Measurements from ENCODE around the gene KCNIP1.

The KCNIP1 gene

DNA sequence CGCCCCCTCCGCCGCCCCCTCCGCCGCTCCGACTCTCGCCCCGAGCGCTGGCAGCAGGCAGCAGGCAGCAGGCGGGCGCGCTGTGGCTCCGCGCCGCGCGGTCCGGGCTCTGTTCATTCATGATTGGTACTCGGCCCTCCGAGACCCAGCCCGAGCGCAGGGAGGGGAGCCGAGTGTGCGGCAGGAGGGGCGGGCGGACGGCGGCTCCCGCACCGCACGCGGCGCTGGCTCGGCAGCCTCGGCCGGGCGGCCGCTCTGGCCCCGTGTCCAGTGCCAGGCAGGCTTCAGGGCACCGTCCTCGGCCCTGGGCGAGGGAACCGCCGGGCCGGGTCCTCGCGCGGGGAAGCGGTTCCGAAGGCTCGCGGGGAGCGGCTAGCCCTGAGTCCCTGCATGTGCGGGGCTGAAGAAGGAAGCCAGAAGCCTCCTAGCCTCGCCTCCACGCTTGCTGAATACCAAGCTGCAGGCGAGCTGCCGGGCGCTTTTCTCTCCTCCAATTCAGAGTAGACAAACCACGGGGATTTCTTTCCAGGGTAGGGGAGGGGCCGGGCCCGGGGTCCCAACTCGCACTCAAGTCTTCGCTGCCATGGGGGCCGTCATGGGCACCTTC is at the start of gene KCNIP1:
KCNIP1 (plus strand) TSS at position 31 of the 607 bp plus-strand sequence.
- DNase-seq = no peak

DNA sequence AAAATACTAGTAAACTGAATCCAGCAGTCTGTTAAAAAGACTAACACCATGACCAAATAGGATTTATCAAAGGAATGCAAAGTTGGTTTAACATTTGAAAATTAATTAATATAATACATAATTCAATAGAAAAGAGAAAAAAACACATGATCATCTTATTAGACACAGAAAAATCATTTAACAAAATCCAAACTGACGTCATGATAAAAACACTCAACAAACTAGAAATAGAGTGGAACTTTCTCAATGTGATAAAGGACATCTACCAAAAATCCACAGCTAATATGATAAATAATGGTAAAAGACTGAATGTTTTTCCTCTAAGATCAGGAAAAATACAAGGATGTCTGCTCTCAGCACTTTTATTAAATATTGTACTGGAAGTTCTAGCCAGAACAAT is 40.4 kb upstream of the KCNIP1 start:
- no peak for DNase-seq

DNA sequence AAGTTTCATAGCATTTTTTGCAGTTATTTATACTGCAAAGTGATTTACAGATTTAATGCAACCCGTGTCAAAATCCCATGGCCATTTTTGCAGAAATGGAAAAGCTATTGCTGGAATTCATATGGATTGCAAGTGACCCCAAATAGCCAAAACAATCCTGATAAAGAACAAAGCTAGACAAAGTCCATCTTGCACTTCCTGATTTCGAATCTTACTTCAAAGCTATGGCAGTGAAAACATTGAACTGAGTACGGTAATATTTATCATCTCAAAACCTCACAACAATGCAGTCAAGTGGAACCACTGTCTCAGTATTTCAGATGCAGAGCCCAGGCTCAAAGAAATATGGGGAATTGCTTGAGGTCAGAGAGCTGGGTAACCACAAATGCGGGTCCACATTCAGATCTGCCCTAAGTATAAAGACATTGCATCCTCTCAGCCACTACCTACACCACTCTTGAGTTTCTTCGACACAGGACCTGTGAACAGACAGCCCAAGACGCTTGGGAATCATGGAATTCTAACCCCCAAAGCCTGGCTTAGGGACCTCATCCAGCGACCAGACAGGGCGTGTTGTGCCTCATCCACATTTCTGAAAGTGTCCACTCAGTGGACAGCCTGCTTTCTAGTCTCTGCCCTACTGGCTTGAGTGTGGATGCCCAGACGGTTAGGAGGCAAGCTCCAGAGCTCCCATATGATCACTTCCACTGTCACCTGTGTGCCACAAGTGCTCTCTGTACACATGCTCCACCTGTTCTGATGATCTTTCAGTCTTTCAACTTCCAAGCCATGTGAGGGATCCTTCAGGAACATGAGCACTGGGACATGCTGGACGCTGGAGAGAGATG is 39.3 kb upstream of the KCNIP1 start:
- DNase-seq = no peak

GRCh38 chr5:170466553-170466952 is 37.3 kb upstream of the KCNIP1 start:
- DNase-seq = no peak

GRCh38 chr5:170466988-170467707 is 36.7 kb upstream of the KCNIP1 start:
- no peak for DNase-seq

DNA sequence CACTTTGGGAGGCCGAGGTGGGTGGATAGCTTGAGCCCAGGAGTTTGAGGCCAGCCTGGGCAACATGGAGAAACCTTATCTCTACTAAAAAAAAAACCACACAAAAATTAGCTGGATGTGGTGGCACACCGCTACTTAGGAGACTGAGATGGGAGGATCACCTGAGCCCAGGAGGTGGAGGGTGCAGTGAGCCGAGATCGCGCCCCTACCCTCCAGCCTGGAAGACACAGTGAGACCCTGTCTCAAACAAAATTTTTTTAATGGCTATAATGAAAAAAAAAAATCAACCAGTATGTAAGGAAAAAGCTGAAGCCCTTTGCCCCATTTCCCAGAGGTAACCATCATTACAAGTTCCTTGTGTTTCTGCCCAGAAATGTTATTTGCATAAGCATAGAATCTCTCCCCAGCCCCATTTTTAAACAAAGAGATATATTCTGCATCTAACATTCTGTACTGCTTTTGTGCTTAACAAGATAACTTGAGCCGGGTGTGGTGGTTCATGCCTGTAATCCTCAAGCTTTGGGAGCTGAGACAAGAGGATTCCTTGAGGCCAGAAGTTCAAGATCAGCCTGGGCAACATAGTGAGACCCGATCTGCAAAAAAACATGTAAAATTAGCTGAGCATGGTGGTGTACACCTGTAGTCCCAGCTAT is 35.1 kb upstream of the KCNIP1 start:
- DNase-seq = no peak

- DNase-seq = no peak
Observed at GRCh38 chr5:170469414-170469813, 34.4 kb upstream of the KCNIP1 start.

DNA sequence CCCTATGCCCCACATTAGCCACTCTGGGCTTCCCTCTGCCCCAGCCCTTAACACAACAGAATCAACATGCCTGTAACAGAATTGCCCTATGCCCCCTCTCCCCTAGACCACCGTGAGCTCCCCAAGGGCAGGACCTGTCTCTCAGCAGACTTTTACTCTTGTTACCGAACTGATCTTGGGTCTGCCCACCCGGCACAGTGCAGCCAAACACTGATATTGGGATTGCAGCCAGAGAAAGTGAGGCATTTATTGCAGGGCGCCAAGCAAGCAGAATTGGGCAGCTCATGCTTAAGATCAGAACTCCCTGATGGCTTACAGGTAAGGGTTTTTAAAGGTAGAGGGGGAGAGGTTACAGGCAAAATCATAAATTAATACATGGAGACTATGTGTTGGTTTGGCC is 33.5 kb upstream of the KCNIP1 start:
- DNase-seq = no peak

DNA sequence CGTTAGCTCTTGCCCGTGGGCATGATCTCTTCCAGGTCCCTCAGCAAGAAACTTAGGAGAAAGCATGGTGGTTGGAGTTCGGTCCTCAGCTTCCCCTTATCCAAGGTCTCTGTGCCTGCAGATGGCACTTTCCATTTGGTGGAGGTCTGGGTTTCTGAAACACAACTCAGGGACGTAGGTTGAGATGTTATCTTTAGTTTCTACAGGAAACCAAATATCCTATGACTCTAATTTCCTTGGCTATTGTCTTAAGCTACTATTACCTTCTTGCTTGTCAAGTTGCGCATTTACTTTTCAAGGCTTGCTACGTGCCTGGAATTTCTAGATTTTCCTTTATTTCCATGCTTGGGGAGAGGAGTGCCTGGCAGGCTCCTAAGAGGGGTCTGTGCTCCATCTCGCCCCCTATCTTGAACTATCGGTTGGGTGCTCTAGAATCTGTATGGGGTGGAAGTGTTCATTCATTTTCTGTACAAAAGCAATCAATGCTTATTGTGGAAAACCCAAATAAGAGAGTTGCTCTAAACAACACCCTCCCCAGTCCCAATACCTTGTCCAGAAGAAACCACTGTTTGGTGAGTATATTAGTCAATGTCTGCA is 32.9 kb upstream of the KCNIP1 start:
- no peak for DNase-seq

DNA sequence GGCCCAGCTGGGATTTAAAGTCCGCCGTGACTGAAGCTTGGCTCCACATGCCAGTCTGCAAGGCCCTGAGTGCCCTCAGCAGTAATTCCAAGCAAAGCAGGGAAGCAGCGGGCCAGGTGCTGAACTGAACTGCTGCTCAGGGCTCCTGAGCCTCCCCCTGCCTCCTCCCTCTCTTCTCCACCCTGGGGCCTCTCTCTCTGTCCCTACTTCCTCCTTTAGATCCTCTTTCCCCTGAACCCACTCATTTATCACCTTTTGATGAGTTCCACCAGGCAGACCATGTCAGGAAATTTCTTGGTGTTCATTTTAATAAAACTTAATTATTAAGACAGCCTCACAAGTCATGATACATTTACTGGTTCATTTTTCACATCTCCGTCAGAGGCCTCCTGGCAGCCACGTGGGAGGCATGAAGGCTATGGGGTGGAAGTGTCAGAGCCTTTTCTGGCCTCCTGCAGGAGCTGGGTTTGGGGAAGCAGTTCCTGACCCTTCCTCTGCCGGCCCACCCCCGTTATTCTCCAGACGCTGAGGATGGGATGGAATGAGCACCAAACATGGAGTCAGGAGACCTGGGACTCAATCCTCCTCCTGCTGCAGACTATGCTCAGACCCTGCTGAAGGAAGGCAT is 32.2 kb upstream of the KCNIP1 start:
- DNase-seq = no peak

DNA sequence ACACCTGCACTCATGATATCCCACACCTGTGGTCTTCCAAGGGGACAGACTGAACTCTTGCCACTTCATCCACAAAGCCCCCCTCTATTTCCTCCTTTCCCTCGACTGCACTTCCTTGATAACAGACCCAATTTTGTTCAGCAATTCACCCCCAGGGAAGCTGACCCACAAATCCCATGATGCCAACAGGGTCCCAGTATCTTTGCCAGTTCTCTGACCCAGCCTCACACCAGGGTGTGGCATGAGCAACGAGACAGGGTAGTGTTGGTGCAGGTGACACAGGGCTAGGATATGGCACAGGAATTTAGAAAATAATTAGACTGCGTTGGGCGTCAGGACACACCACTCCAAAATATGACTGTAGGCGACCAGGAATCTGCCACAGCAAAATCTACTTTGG is 30.2 kb upstream of the KCNIP1 start:
- no peak for DNase-seq

DNA sequence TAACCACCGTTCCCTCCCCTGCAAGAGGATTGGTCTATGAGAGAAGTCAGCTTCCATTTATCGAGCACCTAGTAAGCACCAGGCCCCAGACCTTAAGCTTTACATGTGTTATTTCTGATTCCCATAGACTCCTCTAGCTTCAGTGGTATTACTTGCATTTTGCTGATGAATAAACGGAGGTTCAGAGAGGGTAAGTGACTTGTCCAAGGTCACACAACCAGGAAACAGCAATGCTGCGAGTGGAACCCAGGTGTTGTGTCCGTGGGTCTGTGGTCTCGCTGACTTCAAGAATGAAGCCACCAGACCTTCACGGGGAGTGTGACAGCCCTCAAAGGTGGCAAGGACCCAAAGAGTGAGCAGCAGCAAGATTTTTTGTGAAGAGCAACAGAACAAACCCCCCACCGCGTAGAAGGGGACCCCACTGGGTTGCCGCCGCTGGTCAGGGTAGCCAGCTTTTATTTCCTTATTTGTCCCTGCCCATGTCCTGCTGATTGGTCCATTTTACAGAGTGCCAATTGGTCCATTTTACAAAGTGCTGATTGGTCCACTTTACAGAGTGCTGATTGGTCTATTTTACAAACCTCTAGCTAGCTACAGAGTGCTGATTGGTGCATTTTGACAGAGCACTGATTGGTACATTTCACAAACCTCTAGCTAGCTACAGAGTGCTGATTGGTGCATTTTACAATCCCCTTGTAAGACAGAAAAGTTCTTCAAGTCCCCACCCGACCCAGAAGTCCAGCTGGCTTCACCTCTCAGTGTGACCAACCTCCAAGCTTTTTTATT is 29.1 kb upstream of the KCNIP1 start:
- no peak for DNase-seq

- DNase-seq = no peak
Observed at GRCh38 chr5:170475294-170476000, 28.4 kb upstream of the KCNIP1 start.

- DNase-seq = no peak
Observed at GRCh38 chr5:170476704-170477103, 27.1 kb upstream of the KCNIP1 start.

GRCh38 chr5:170477906-170478305 is 25.9 kb upstream of the KCNIP1 start:
- no peak for DNase-seq

- no peak for DNase-seq
Observed at GRCh38 chr5:170478306-170478705, 25.5 kb upstream of the KCNIP1 start.

DNA sequence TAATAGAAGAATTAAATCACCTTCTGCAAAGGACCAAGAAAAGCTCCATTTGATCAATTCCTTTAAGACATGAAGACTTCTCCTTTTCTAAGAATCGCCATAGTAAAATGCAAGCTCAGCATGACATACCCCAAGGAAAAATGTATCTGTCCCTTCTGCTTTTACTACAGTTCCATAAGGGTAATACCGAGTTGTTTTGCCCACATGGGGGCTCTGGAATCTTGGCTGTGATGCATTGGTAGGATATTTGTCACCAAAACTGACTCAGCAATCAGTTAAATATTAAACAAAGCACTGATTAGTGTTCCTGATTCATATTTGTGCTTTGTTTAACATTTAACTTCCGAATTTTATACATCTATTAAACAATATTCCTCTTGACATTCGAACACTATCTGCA is 24.3 kb upstream of the KCNIP1 start:
- no peak for DNase-seq

DNA sequence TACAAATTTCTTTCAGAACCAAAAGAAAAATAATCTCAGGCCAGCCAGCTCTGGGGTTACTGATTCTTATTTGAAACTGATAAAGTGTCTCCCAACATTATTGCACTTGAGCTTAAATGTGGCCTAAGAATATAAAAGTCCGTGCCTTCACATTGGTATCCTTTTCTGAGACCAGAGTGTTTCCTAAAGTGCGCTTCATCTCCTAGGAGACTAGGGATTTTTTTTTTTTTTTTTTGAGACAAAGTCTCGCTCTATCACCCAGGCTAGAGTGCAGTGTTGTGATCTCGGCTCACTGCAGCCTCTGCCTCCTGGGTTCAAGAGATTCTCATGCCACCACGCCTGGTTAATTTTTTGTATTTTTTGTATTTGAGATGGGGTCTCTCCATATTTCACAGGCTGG is 23.6 kb upstream of the KCNIP1 start:
- no peak for DNase-seq

DNA sequence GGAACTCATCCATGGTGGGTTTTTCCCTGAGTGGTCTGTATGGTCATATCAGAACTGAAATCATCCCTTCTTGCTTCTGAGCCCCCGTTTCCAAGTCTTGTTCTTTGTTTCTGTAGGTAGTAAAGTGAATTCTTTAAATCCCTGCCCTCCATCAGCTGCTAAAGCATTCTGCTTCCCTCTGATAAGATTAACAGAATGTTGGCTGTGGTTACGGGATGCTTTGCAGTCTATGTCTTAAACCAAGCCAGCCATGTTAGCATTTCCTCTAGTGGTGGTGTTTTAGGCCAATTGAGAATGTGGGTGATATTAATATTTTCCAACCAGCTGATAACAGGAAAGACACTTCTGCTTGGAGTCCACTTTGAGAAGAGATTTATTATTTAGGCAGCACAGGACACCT is 22.0 kb upstream of the KCNIP1 start:
- DNase-seq = no peak

- DNase-seq = no peak
Observed at GRCh38 chr5:170482511-170482910, 21.3 kb upstream of the KCNIP1 start.
